ENCODE results near the gene UNC93B1. TPM values are rescaled to one million over a fixed set of nuclear protein-coding genes. Genes with fewer than 3 reads are reported as not detected.

The UNC93B1 gene
- total RNA-seq, 1 donor from 2014 or later = 26.0 TPM

GRCh38 chr11:68004551-68005335 is 846 bp upstream of the UNC93B1 start:
- Mint-ChIP-seq H3K27ac (ENCODE audit: unreplicated experiment) (peak overlapping the region; percentile 18), H3K27me3 (ENCODE audit: unreplicated experiment) (no peaks in the 10 kb centered on the region), H3K4me3 (ENCODE audit: unreplicated experiment) (peak overlapping the region; percentile 78), H3K4me1 (ENCODE audit: unreplicated experiment) (peaks cover 32% of the 10 kb centered on the region), H3K36me3 (ENCODE audit: unreplicated experiment) (no peaks in the 10 kb centered on the region), H3K9me3 (ENCODE audit: unreplicated experiment) (no peaks in the 10 kb centered on the region)
- no peak for TF ChIP-seq CTCF (IDR thresholded peaks at IDR 0.05)
- no peak for DNase-seq (ENCODE audit: extremely low spot score, unreplicated experiment)

- Mint-ChIP-seq H3K27me3 (ENCODE audit: unreplicated experiment) (no peaks in the 10 kb centered on the region), H3K36me3 (ENCODE audit: unreplicated experiment) (no peaks in the 10 kb centered on the region), H3K4me3 (ENCODE audit: unreplicated experiment) (peak overlapping the region; percentile 65), H3K4me1 (ENCODE audit: unreplicated experiment) (peaks cover 19% of the 10 kb centered on the region), H3K9me3 (ENCODE audit: unreplicated experiment) (no peaks in the 10 kb centered on the region), H3K27ac (ENCODE audit: unreplicated experiment) (no peak overlapping the region)
- no peak for DNase-seq (ENCODE audit: extremely low spot score, unreplicated experiment)
- no peak for TF ChIP-seq CTCF (IDR thresholded peaks at IDR 0.05)
Observed at GRCh38 chr11:68002938-68003845, 705 bp downstream of the UNC93B1 start.

- H3K27ac Mint-ChIP-seq (ENCODE audit: unreplicated experiment) = no peak overlapping the region
- H3K4me3 Mint-ChIP-seq (ENCODE audit: unreplicated experiment) = peak overlapping the region; percentile 65
- TF ChIP-seq CTCF (IDR thresholded peaks at IDR 0.05) = no peak
- H3K4me1 Mint-ChIP-seq (ENCODE audit: unreplicated experiment) = peaks cover 19% of the 10 kb centered on the region
- no peaks in the 10 kb centered on the region for H3K36me3 Mint-ChIP-seq (ENCODE audit: unreplicated experiment)
- DNase-seq (ENCODE audit: extremely low spot score, unreplicated experiment) = no peak
- H3K9me3 Mint-ChIP-seq (ENCODE audit: unreplicated experiment) = no peaks in the 10 kb centered on the region
- H3K27me3 Mint-ChIP-seq (ENCODE audit: unreplicated experiment) = no peaks in the 10 kb centered on the region
Observed at GRCh38 chr11:68002575-68002937, 1.3 kb downstream of the UNC93B1 start.

- H3K27ac Mint-ChIP-seq (ENCODE audit: unreplicated experiment) = no peak overlapping the region
- H3K9me3 Mint-ChIP-seq (ENCODE audit: unreplicated experiment) = no peaks in the 10 kb centered on the region
- H3K4me1 Mint-ChIP-seq (ENCODE audit: unreplicated experiment) = peaks cover 15% of the 10 kb centered on the region
- DNase-seq (ENCODE audit: extremely low spot score, unreplicated experiment) = no peak
- TF ChIP-seq CTCF (IDR thresholded peaks at IDR 0.05) = no peak
- H3K36me3 Mint-ChIP-seq (ENCODE audit: unreplicated experiment) = no peaks in the 10 kb centered on the region
- H3K27me3 Mint-ChIP-seq (ENCODE audit: unreplicated experiment) = no peaks in the 10 kb centered on the region
- H3K4me3 Mint-ChIP-seq (ENCODE audit: unreplicated experiment) = no peak overlapping the region
Observed at GRCh38 chr11:67999704-68000103, 4.2 kb downstream of the UNC93B1 start.

GRCh38 chr11:67999201-67999629 is 4.7 kb downstream of the UNC93B1 start:
- Mint-ChIP-seq H3K36me3 (ENCODE audit: unreplicated experiment) (no peaks in the 10 kb centered on the region), H3K27me3 (ENCODE audit: unreplicated experiment) (no peaks in the 10 kb centered on the region), H3K4me1 (ENCODE audit: unreplicated experiment) (peaks cover 14% of the 10 kb centered on the region), H3K27ac (ENCODE audit: unreplicated experiment) (no peak overlapping the region), H3K9me3 (ENCODE audit: unreplicated experiment) (no peaks in the 10 kb centered on the region), H3K4me3 (ENCODE audit: unreplicated experiment) (no peak overlapping the region)
- TF ChIP-seq CTCF (IDR thresholded peaks at IDR 0.05) = no peak
- no peak for DNase-seq (ENCODE audit: extremely low spot score, unreplicated experiment)

Data from osteocyte (in vitro differentiated cells).